ENCODE data around the gene CZIB.

Gene CZIB

GRCh38 chr1:53220171-53220961, at the start of gene CZIB:
Gene CZIB (minus strand): TSS chr1:53220634. CDS start chr1:53220575, 59 bp downstream.
- DNase-seq, result peak; percentile 91 to 92

DNA sequence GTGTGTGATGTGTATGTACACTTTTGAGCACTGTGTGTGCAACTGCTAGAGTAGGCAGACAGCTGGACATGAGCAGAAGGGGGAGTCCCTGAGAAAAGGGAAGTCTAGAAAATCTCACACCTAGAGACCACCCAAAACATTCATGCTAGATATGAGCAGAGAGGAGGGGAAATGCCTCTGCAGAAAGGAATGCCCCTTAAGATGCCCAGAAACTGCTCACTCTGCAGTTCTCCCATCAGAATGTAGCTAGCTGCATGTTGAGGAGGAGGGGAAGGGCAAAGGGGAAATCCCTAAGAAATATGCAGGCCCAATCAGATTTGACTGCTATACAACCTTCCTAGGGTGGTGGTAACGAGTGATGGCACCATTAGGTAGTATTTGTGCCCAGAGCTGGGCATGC, 49.7 kb upstream of the CZIB start:
- no peak for DNase-seq

DNA sequence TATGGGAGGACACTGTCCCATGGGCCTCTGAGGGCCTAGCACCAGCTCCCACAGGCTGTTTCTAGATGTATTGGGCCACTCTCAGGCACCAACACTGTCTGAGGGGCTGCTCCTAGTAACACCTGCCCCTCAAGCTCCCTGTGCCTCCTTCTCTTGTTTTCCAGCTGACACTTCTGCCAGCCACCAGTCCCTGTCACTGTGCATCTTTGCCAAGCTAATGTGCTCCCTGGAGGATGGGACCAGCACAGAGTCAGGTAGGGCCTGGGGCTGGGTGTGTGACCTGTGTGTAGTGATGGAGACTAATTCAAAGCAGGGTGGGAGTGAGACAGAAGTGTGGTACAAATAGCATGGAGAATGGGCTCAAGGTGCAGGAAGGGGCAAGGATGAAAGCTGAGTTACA, 47.3 kb upstream of the CZIB start:
- DNase-seq, result no peak

DNA sequence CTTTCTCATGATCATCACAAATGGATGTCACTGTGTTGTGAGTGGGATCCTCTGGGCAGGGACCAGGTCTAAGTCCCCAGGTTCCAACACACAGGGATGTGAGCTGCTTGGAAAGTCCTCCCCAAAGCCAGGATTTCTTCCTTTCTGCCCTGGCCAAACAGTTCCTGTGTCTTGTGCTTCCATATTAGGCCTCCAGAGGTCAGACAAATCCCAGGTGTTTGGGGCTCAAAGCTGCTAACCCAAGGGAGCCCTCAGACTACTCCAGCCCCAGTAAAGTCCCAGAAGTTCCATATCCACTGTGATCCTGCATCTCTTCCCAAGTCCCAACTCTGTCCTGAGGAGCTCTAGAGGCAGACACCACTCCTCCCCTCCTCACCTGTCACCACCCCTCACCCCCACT, 45.6 kb upstream of the CZIB start:
- no peak for DNase-seq

GRCh38 chr1:53265581-53265980, 45.1 kb upstream of the CZIB start:
- DNase-seq, result no peak

- no peak for DNase-seq
Measured at GRCh38 chr1:53264048-53264447, 43.6 kb upstream of the CZIB start.

- DNase-seq, result no peak
Measured at GRCh38 chr1:53262000-53262399, 41.6 kb upstream of the CZIB start.

GRCh38 chr1:53260631-53261247, 40.3 kb upstream of the CZIB start:
- no peak for DNase-seq

DNA sequence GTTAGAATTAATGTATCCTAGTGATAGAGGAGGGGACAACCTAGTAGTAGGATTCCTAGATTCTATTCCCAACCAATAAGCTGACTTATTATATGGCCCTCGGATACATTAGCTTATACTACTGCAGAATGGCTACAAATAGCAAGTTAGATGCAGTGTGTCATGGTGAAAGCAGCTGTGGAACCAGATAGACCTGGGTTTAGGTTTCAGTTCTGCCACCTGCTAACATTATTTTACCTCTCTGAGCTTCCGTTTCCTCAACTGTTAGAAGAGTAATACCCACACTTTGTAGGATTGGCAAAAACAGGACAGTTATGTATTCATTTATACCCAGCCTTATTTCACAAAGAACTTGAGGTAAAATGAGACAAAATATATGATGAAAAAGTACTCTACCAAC, 39.5 kb upstream of the CZIB start:
- no peak for DNase-seq

DNA sequence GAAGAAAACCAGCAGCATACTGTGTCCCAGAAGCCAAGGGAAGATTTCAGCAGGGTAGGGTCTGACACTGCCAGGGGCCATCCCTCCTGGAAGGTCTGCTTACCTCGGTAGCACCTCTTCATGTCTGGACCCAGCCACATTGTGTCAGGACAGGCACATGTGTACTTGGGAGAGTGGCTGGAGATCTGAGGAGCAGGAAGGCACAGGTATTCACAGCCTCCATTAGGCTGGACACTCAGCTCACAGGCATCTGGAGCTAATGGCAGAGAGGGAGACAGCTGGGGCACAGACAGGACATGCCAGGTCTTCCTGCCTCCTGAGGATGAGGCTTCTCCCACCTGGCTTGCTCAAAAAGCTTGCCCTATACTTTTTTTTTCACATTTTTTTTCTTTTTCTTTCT, 37.8 kb upstream of the CZIB start:
- DNase-seq, result no peak

GRCh38 chr1:53257454-53258081, 37.1 kb upstream of the CZIB start:
- DNase-seq, result no peak

DNA sequence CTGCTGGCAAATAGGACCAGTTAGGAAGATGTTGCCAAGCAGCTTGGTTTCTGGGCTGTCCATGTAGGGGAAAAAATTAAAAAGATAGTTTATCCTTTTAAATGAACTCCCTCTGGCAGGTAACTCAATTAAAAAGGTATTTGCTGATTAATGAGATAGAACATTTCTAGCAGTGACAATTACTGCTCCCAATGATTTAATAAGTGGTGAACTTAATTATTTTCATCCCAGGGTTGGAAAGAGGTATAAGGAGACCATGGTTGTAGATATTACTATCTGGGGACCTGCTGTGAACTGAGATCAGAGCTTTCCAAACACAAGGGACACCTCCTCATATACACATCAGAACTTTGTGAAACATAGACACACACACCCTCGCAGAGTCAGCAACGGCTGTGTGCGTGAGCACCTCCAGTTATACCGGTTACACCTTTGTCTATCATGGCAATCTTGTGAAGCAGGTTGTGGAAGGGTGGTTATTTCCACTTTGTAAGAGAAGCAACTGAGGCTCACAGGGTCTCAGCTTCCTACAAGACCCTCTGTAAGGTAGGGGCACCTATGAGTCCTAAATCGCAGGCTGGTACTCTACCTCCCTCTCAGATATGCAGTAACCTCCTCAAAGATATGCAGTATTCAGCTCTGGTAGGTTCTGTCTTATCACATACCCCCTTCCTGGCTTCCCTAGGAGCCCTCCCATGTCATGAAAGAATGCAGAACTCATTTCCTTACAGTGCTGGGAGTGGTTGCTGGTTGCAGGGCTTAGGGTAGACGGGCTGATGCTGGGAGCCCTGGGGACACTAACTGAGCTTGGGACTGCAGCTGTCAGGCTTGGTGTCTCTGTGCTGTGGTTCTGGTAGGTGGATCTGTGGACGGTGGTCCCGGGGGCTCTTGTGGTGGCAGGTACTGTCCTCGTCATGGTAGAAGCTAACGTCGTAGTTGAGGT, 36.3 kb upstream of the CZIB start:
- no peak for DNase-seq

- no peak for DNase-seq
Measured at GRCh38 chr1:53255031-53255430, 34.6 kb upstream of the CZIB start.

- no peak for DNase-seq
Measured at GRCh38 chr1:53254011-53254640, 33.7 kb upstream of the CZIB start.

GRCh38 chr1:53250325-53250724, 29.9 kb upstream of the CZIB start:
- DNase-seq, result no peak

DNA sequence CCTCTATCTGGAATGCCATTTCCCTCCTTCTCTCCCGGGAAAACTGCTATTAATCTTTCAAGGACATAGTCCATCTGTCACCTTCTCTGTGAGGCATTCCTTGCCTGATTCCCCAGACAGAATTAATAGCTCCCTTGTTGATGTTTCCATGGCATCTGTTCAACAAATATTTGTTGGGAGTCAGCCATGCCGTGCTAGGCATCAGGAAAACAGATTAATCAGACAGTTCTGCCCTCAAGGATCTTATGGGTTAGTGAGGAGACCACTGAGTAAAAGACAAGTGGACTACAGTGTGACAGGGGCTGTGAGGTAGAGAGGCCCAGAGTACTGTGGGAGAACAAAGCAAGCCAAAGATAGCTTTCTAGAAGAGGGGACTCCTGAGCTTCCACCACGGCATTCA, 29.3 kb upstream of the CZIB start:
- no peak for DNase-seq

- DNase-seq, result no peak
Measured at GRCh38 chr1:53246261-53247134, 26.1 kb upstream of the CZIB start.

- no peak for DNase-seq
Measured at GRCh38 chr1:53244141-53244540, 23.7 kb upstream of the CZIB start.

GRCh38 chr1:53242381-53242780, 21.9 kb upstream of the CZIB start:
- DNase-seq, result no peak

DNA sequence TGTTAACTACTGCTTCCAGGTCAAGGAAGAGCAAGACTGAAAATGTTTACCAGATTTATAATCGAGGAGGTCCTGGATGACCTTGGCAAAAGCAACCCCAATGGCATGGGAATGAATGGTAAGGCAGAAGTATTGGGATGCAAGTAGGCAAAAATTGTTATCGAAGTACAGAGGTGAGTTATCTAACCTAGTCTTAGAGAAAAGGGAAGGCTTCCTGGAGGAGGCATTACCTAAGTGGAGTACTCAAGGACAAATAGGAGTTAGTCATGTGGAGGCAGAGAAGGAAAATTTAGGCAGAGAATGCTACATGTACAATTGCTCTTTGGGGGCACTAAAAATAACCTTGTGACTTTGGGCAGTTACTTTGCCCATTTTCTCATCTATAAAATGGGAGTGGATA, 21.4 kb upstream of the CZIB start:
- DNase-seq, result no peak

Data from NCI-H187 (cell line).